ENCODE results near the gene WNT8B. TPM values are rescaled to one million over a fixed set of nuclear protein-coding genes. Genes with fewer than 3 reads are reported as not detected.

Gene WNT8B
- total RNA-seq (under 1 TPM in 4 of 9 donors, not detected in 5; 0.06 to 0.67 (median 0.54) TPM), polyA plus RNA-seq (under 1 TPM; 0.03 to 0.97 (median 0.32) TPM)
- long read RNA-seq, donor 1 = 0 reads
- long read RNA-seq, donor 2 = 0 reads
- long read RNA-seq, donor 3 = 0 reads
- long read RNA-seq, donor 4 = 0 reads
- long read RNA-seq, donor 5 = 0 reads
- long read RNA-seq, donor 6 = 0 reads
- long read RNA-seq, donor 7 = 0 reads
- long read RNA-seq, donor 8 = 0 reads
- long read RNA-seq, donor 9, partial matches to known transcripts = 369 of 720 reads
- long read RNA-seq, donor 9, other reads (novel, unspliced or antisense) = 351 of 720 reads
- long read RNA-seq, donor 10 = 0 reads

- DNase-seq = no peak
- Histone ChIP-seq H3K4me1 (replicated peaks in 1 of 2) (no peaks in the 10 kb centered on the region), H3K4me3 (no peak within 1 kb of the TSS), H3K27ac (no peak within 1 kb of the TSS), H3K9me3 (replicated peaks in 1 of 3) (no peaks in the 10 kb centered on the region), H3K36me3 (replicated peaks in 1 of 2) (no peaks in the 10 kb centered on the region), H3K27me3 (no peaks in the 10 kb centered on the region)
- no peak for TF ChIP-seq CTCF (IDR thresholded peaks at IDR 0.05)
- no peak for TF ChIP-seq POLR2A (IDR thresholded peaks at IDR 0.05)
- WGBS, 4 donors = 56 to 63% (median 61%) methylated on average over 4 of the region's 4 CpGs
- intact Hi-C loops (cut with DNase I) = no loop called here
Observed at GRCh38 chr10:100462709-100463108, at the start of gene WNT8B. TSS of gene WNT8B (plus strand) at chr10:100463009. CDS start at chr10:100463169, 160 bp downstream.

- intact Hi-C loops (cut with DNase I) = no loop called here
- DNase-seq = no peak
- no peak overlapping the region for H3K4me3 ChIP-seq
- no peaks in the 10 kb centered on the region for H3K27me3 ChIP-seq
- 66 to 77% (median 71%) methylated on average over 3 of the region's 3 CpGs for WGBS, 4 donors
- H3K36me3 ChIP-seq (replicated peaks in 1 of 2) = no peaks in the 10 kb centered on the region
- TF ChIP-seq CTCF (IDR thresholded peaks at IDR 0.05) (no peak), POLR2A (IDR thresholded peaks at IDR 0.05) (no peak)
- no peaks in the 10 kb centered on the region for H3K9me3 ChIP-seq (replicated peaks in 1 of 3)
- H3K4me1 ChIP-seq (replicated peaks in 1 of 2) = no peaks in the 10 kb centered on the region
- H3K27ac ChIP-seq = no peak overlapping the region
Observed at GRCh38 chr10:100413173-100413572, 49.6 kb upstream of the WNT8B start.

GRCh38 chr10:100419911-100420449 lies 42.8 kb upstream of the WNT8B start:
- TF ChIP-seq CTCF (IDR thresholded peaks at IDR 0.05) (no peak), POLR2A (IDR thresholded peaks at IDR 0.05) (no peak)

GRCh38 chr10:100427374-100427773 lies 35.4 kb upstream of the WNT8B start:
- Histone ChIP-seq H3K4me1 (replicated peaks in 1 of 2) (no peaks in the 10 kb centered on the region), H3K9me3 (replicated peaks in 1 of 3) (no peaks in the 10 kb centered on the region), H3K4me3 (no peak overlapping the region), H3K27me3 (no peaks in the 10 kb centered on the region), H3K36me3 (replicated peaks in 1 of 2) (no peaks in the 10 kb centered on the region), H3K27ac (no peak overlapping the region)
- 91 to 98% (median 93%) methylated on average over 2 of the region's 2 CpGs for WGBS, 4 donors
- DNase-seq = no peak
- TF ChIP-seq CTCF (IDR thresholded peaks at IDR 0.05) = no peak
- TF ChIP-seq POLR2A (IDR thresholded peaks at IDR 0.05) = no peak
- intact Hi-C loops (cut with DNase I) = no loop called here

More at GRCh38 chr10:100419911-100420449, 42.8 kb upstream of the WNT8B start:
- Histone ChIP-seq H3K27me3 (no peaks in the 10 kb centered on the region), H3K4me3 (no peak overlapping the region), H3K36me3 (replicated peaks in 1 of 2) (no peaks in the 10 kb centered on the region), H3K9me3 (replicated peaks in 1 of 3) (no peaks in the 10 kb centered on the region), H3K27ac (no peak overlapping the region), H3K4me1 (replicated peaks in 1 of 2) (no peaks in the 10 kb centered on the region)
- no peak for DNase-seq
- intact Hi-C loops (cut with DNase I) = no loop called here
- WGBS, 4 donors = 81 to 87% (median 86%) methylated on average over 4 of the region's 4 CpGs
